GM18909 (cell line): ENCODE data around the gene BMP8B.
A peak's percentile ranks its signal among the peaks of the same experiment; 100 is the strongest.
"Not testable (repeated sequence)": the region's sequence is repeated elsewhere in the genome, so short reads cannot be mapped to it uniquely, and the experiment has no call there.

Experiments
- ATAC-seq: cut with Tn5 transposase; IDR thresholded peaks from one replicate; pipeline ENCODE4 v1.9.1; 2021; ENCODE audit warnings: mild to moderate bottlenecking; ENCODE audit not compliant: unreplicated experiment, poor library complexity

The BMP8B gene

GRCh38 chr1:39816415-39817090, 27.9 kb upstream of the BMP8B start:
- ATAC-seq = peak; percentile 52

GRCh38 chr1:39812913-39813312, 24.2 kb upstream of the BMP8B start:
- no peak for ATAC-seq

- ATAC-seq = no peak
These were observed 20.3 kb upstream of the BMP8B start for GRCh38 chr1:39808784-39809517.

DNA sequence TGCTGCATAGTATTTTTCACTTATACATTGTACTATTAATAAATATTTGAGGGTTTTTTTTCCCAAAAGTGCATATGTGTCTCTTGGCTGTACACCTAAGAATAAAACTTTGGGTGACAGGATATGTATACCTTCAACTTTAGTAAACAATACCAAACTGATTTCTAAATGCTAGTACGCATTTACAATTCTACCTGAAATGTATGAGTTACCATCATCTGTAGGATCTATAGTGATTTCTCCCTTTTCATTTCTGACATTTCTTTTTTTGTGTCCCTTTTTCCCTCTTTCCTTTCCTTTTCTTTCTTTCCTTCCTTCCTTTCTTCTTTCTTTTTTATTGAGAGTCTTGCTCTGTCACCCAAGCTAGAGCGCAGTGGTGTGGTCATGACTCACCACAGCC, 16.7 kb upstream of the BMP8B start:
- no peak for ATAC-seq

GRCh38 chr1:39802496-39803260, 14.0 kb upstream of the BMP8B start:
- ATAC-seq = no peak

DNA sequence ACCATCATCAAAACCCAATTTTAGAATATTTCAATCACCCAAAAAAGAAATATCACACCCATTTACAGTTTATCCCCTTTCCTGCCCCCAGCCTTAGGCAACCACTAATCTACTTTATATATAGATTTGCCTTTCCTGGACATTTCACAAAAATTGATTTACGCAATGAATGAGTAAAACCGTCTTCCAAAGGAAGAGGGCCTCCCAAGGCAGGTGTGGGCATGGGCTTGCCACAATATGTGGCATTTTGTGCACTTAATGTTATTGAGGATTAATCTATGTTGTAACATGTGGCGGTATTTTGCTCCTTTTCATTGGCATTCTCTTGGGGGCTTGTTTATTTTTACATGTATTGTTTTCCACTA, 11.8 kb upstream of the BMP8B start:
- ATAC-seq = no peak

- peak; percentile 47 for ATAC-seq
These were observed 11.3 kb upstream of the BMP8B start for GRCh38 chr1:39799770-39800470.

DNA sequence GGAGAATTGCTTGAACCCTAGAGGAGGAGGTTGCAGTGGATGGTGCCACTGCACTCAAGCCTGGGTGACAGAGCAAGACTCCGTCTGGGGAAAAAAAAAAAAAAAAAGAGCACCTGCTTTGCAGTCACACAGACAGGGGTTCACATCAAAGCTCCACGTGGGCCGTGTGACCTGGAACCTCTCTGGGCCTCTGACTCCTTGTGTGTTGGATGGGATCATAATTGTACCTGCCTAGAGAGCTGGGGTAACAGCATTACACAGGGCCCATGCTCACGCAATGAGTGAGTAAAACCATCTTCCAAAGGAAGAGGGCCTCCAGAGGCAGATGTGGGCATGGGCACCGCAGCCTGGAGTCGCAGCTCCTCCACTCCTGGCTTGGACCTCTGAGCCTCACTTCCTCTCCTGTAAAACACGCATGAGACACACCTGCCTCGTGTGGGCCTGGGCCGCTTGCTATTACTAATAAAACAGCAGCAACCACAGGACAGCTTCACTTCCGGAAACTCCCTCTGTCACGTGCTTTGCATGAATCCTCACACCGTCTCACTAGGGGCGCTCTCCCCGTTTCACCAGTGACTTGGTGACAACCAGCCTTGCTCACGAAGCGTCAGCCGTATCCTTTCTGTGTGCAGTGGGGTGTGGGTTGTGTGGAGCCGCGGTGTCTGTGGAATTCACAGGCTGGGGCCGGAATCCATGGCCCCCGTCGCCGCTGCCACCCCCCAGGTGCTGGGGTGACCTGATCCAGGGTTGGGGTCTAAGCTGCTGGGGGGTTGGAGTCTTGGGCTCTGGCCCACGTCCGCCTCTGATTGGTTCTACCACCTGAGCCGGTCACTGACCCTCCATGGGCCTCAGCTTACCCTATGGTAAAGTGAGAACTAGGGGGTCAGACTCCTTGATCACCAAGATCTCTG, 10.4 kb upstream of the BMP8B start:
- ATAC-seq = peak; percentile 96

GRCh38 chr1:39795651-39796050, 7.0 kb upstream of the BMP8B start:
- ATAC-seq = no peak

DNA sequence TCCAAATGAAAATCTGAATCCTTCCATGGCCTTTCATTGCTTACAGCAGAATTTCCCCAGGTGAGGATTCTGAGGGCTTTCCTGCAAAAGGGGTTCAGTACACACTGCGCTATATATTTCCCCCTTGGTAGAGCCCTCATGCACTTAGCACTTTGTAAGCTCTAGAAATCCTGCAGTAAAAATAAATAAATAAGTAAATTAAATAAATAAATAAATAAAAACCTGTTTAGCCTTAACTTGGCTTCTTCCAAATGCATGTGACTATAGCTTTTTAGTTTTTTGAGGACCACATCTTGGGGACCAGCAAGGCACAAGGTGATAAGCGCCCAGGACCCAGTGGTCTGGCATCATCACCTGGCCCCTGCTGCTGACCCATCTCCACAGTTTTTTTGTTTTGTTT, 3.2 kb upstream of the BMP8B start:
- no peak for ATAC-seq

DNA sequence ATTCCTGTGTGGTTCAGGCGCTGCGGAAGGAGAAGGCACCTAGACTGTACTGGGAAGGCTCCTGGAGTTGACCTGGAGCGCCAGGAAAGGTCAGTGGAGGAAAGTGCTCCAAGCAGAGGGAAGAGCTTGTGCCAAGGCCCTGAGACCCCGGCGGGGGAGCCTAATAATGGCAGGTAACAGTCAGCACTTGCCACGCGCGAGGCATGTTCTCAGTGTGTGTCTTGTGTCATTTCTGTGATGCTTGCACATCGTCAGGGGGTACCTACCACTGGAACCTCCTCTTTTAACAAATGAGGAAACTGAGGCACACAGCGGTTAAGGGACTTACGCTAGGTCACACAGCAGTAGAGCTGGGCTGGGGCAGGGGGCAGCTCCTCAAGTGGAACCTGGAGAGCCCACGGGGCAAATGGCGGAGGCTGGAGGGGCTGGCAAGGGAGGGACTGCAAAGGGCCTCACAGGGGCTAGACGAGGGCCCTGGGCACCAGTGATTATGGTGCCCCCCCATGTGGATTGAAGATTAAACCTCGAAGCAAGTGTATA, 976 bp upstream of the BMP8B start:
- ATAC-seq = peak; percentile 3

GRCh38 chr1:39788426-39788757, 273 bp downstream of the BMP8B start:
- ATAC-seq = peak; percentile 6

- not testable (repeated sequence) for ATAC-seq
These were observed 701 bp downstream of the BMP8B start for GRCh38 chr1:39787964-39788363.

GRCh38 chr1:39787468-39787867, 1.2 kb downstream of the BMP8B start:
- ATAC-seq = no peak

DNA sequence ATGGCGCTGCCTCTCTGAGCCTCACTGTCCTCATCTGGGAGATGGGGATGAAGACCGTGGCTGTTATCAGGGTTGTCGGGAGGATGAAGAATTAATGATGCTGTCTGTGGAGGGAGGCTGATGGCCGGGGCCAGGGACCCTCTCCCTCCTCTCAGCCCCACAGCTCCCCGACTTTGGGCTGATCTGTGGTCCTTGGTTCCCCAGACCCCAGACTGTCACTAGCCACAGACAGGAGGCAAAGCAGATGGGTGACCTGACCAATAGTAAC, 1.6 kb downstream of the BMP8B start:
- not testable (repeated sequence) for ATAC-seq

- ATAC-seq = not testable (repeated sequence)
These were observed 2.2 kb downstream of the BMP8B start for GRCh38 chr1:39786303-39787107.

GRCh38 chr1:39782685-39783084, 6.0 kb downstream of the BMP8B start:
- ATAC-seq = not testable (repeated sequence)

DNA sequence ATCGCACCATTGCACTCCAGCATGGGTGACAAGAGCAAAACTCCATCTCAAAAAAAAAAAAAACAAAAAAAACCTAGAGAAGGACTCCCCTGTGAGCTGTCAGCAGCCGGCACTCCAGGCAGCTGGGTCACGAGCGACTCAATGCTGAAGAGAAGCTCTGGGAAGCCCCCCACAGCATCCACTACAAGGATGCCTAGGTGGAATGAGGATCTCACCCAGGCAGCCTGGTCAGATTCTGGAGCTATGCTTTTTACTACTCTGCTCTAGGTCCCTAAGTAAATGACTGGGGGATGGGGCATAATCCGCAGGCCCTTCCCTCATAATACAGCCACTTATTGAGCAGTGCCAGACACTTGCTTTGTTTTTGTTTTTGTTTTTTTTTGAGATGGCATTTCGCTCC, 6.6 kb downstream of the BMP8B start:
- ATAC-seq = no peak

DNA sequence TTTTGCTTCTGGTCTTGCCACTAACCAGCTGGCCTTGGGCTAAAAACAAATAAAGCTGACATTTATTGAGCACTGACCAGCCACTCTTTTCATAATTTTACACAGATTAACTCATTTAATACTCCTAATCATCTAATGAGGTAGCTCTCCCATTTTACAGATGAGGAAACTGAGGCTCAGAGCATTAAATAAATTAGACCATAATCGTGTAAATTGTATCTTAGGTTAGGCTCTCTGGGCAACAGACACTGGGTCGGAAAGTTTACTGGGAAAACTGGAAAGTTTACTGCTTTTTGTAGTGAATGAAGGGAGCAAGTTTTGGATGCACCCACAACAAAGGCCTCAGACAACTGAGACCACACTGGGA, 7.3 kb downstream of the BMP8B start:
- ATAC-seq = no peak
